Measurements from ENCODE around the gene KCNRG.
A peak's percentile ranks its signal among the peaks of the same experiment; 100 is the strongest.
"Not testable (repeated sequence)": the region's sequence is repeated elsewhere in the genome, so short reads cannot be mapped to it uniquely, and the experiment has no call there.

The KCNRG gene

GRCh38 chr13:50012396-50013169 lies 2.7 kb upstream of the KCNRG start:
- DNase-seq: no peak

- no peak for DNase-seq
These were observed 858 bp upstream of the KCNRG start for GRCh38 chr13:50014386-50014785.

DNA sequence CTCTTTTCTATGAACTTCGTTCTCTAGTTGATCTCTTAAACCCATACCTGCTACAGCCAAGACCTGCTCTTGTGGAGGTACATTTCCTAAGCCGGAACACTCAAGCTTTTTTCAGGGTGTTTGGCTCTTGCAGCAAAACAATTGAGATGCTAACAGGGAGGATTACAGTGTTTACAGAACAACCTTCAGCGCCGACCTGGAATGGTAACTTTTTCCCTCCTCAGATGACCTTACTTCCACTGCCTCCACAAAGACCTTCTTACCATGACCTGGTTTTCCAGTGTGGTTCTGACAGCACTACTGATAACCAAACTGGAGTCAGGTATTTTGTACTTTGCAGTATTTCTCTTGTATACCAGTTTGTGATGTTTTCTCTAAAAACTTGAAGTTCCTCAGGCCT lies 506 bp downstream of the KCNRG start:
- no peak for DNase-seq

GRCh38 chr13:50016444-50016843 lies 1.2 kb downstream of the KCNRG start:
- peak; percentile 11 for DNase-seq

DNA sequence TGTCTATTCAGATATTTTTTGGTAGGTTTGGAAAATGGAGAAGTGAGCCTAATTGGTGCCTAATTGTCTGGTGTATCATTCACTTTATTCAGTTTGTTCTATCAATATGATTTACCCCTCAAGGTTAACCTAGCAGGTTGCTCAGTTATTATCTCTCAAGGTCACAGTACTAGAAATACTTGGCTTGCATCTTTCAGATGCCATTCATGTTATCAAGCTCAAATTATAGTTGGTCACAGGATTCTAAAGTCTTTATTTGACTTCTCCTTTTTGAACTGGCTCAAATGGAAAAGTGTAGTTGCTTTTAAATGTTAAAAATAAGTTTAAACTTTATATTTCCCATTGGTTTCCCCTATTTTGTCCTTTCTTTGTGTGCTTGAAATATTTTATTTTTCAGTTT lies 2.6 kb downstream of the KCNRG start:
- no peak for DNase-seq

DNA sequence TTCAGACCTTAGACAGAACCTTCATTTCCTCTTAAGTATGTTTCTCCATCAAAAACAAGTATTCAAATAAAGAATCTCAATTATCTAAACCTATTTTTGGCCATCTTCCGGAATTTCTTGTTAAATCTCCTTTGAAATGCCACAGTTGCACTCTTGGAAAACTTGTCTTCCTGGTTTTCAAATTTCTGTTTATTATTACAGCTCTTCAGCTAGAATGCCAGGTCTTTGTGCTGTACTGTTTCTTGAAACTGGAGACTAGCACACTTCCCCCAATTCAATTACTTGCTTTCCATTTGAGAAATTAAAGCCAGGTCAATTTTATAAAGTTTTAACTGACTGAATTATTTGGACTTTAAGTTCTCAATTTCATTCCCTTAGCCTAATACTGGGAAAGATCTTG lies 10.2 kb downstream of the KCNRG start:
- DNase-seq: no peak

DNA sequence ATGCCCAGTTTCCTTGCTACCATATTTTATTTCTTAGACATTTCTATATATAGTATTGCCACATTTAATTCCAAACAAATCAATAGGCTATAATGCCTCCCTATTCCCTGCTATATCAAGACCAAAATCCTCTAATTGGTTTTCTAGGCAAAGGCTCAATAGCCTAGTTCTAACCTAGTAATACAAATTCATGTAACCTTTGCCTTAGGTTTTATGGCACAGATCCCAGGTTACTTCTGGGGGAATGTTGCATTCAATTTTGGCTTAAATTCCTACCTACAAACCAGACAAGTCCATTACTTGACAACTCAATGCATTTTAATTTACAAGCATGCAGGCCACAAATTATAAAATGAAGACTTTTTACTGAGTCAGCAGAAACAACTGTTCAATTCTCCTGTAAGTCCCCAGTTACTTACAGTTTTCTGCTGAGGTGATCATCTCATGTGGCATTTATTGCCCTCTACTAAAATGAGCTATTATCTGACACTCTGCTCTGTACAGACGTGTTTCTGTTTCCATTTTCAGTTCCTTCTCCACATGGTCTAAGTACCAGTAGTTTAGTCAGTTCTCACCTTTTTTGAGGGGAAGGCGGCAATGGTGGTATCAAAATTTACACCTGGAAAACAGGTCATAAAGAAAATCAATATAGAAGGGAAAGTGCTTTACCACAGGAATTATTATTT lies 11.7 kb downstream of the KCNRG start:
- no peak for DNase-seq

DNA sequence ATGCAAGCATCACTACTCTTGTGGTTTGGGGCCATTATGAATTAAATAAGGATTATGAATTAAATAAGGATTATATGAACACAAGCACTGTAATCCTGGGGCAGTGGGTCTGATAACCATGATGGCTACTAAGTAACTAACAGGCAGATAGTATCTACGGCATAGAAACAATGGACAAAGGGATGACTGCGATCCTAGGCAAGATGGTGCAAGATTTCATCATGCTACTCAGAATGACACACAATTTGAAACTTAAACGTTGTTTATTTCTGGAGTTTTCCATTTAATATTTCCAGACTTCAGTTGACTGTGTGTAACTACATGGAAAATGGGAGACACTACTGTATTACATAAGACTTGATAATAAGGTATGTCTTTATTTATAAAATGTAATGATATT lies 15.1 kb downstream of the KCNRG start:
- peak; percentile 21 for DNase-seq

DNA sequence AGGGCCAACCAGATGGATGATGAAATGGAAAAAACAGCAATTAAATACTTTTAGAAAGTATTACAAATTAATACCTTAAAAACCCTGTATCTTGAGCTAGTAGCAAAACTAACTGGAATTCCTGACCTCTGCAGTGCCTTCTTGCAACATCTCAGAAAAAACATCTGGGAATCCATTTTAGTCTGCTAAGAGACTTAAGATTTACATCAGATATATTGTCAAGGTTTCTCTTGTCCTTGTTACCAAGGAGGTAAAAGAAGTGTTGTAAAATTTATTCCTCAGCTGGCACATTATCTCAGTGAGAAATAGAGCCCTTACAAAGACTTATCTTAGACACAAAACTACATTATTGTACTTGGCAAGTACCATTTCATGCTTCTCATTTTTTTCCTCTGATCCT lies 18.5 kb downstream of the KCNRG start:
- peak; percentile 48 for DNase-seq

DNA sequence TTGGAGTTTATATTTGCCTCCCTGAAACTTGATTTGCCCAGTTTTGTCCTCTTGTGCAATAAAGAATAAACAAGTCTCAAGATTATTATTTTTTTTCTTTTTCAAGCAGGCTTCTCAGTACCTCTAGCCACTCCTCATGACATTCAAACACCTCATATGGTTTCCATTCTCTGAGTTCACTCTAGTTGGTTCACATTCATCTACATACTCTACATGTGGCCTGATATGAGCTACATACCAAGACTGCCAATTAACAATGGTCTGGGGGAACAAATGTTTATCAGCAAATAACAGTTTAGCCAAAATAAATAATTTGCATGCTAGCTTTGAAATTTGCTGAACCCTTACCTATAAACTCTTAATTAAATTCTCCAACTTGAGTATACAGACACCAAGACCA lies 22.5 kb downstream of the KCNRG start:
- DNase-seq: no peak

GRCh38 chr13:50038266-50038665 lies 23.0 kb downstream of the KCNRG start:
- no peak for DNase-seq

DNA sequence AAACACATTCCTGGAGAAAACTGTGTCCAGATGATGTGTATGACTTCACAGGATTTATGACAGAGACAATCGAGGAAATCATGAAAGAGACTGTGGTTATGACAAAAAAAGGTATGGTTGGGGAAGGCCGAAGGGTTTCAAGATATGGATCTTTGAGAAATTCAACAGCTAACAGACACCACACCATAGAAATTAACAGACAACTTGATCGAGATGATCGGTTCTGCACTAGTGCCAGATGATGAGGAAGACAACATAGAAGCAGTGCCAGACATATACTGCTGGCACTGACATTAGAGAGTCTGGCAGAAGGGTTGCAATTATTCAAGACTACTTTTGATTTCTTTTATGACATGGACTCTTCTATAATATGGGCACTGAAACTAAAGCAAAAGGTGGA lies 37.2 kb downstream of the KCNRG start:
- no peak for DNase-seq

GRCh38 chr13:50053844-50054243 lies 38.6 kb downstream of the KCNRG start:
- DNase-seq: no peak

- no peak for DNase-seq
These were observed 40.2 kb downstream of the KCNRG start for GRCh38 chr13:50055454-50055853.

DNA sequence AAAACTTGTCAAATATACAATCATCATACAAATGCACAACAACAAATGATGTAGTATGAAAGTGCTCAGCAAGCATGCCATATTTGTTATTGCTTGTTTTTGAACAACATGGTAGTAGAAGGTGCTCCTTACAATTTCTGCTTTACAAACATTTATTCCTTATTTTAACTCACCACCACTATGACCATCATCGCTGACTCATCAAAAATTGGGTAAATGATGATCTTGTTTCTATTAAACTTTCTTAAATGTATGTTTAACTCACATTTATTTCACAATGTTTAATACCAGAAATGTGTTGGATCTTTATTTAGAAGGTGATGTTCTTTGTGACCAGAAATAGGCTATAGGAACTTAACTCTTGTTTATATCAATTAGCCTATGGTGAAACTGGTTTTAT lies 45.5 kb downstream of the KCNRG start:
- DNase-seq: no peak

DNA sequence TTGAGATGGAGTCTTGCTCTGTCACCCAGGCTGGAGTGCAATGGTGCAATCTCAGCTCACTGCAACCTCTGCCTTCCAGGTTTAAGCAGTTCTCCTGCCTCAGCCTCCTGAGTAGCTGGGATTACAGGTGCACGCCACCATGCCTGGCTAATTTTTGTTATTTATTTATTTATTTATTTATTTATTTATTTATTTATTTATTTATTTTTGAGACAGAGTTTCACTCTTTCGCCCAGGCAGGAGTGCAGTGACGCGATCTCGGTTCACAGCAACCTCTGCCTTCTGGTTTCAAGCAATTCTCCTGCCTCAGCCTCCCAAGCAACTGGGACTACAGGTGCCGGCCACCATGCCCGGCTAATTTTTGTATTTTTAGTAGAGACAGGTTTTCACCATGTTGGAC lies 47.1 kb downstream of the KCNRG start:
- DNase-seq: not testable (repeated sequence)

DNA sequence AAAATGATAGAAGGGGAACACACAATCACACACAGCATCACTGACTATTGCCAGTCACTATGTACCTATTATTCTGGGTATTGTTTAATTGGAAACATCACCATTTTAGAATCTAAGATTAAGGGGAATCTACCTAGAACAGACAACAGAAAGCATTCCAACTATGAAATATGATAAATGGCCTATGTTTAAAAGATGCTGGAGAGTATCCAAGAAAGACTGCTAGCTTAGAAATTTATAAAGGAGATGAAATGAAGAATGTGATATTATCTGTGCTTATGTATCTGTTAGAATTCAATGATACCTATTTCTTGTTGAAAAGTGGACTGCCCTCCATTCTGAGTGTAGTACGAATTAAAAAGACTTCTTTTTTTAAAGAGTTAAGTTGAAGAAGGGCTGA lies 50.5 kb downstream of the KCNRG start:
- DNase-seq: no peak

DNA sequence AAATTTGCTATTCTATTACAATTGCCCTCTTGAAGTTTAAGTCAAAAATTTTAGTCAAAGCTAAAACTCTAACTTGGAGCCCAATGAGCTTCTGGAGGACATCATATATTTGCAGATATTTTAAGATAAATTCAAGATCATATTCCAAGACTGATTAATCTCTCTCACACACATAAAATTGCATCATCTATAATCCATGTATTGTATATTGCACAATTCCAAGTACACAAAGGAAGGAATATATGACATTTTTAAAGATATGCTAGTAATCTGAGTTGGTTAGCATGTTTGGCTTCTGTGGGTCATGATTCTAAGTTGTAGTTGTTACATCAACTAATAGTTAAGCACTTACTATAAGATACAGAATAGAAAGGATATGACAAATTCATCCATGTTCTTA lies 53.3 kb downstream of the KCNRG start:
- no peak for DNase-seq

DNA sequence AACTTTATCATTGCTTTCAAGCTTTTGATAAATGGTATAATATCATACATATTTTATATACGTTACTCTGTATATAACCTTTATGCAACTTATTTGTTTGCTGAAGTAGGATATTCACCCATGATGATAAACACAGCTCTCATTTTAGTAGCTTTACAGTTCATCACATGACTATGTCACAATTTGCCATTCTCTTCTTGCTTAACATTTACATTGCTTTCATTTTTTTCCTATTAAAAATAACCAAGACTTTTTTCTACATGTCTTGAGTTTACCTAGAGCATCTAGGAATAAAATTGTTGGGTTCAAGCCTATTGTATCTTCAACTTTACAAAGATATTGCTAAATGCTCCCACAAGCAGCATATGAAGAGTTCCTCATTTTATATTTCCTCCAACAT lies 54.0 kb downstream of the KCNRG start:
- DNase-seq: no peak

DNA sequence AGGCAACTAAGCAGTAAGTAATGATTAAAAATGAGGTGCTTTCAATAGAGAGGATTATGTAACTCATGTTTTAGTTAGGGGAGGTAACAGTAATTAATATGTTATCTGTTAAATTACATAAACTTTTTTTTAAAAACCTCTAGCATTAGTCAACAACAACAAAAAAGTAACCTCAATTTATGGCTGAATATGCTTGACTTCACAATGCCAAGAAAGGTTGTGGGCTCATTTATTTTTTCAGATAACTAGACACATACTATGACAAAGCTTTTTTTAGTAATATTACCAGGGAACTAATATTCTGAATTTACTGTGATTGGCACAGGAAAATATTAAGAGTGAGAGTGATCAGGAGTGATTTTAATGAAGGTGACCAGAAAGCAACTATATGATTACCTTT lies 54.9 kb downstream of the KCNRG start:
- no peak for DNase-seq

All from fibroblast of skin of abdomen (primary cell).